Adrenal gland (tissue), 5 donors: ENCODE measurements around the gene PCGF1.

Source experiments
- POLR2A ChIP-seq, 2 donors: fragments of 450-650 bp; IDR thresholded peaks; one replicate each; pipeline ENCODE4 v1.6.1; 2017; ENCODE audit warnings: antibody characterized with exemption in 2 of 2, mild to moderate bottlenecking in 2 of 2, moderate library complexity in 1 of 2
- TF ChIP-seq, protein P1 (sequence below), 6 experiments: fragments of 450-650 bp in 4 of 6; fragments of 200-600 bp in 2 of 6; sonication (generic) in 1 of 6; IDR thresholded peaks; 1 replicate in 5 of 6; 2 replicates in 1 of 6; pipeline versions ENCODE4 v1.5.1 to v1.8.0; 2016 to 2021; ENCODE audit warnings: antibody characterized with exemption in 6 of 6, mild to moderate bottlenecking in 2 of 6, moderate library complexity in 1 of 6
- donor health status: DM: no; HTN: no; CAD: no.

DNA sequence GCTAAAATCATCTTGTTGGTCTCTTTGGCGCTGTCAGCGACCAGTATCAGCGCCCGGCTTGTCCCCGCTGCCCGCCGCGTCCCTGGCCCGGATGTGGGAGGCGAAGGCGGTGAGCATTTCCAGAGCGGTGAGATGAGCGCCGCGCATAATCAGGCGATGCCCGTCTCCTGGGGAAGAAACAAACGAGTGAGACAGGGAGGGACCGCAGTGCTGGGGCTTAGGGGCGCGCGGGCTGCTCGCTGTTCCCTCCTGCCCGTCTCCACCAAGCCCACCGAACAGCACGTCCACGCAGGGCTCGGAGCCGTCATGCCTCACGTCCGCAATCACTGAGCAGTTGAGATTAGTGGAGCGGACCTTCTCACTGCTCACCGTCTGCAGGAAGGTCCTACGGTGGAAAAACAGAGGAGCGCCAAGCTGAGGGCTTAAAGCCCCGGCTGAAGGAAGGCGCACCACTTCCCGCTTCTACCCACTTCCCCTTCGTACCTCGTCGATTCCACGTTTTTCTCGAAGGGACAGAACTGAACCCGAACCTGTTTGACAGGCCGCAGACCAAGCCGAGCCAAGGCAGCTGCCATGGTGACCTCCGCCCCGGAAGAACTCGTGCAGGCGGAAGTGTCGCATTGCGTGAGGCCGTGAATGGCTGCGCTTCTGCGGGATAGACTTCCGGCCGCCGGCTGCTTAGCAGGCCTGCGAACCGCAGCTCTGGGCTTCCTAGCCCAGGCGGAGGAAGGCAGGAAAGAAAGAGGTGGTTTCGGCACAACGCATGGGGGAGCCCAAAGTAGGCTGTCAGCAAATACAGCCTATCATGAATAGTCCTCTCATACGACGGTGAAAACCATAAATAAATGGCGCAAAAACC lies 35.2 kb downstream of the PCGF1 start, which contains the start of gene MRPL53:
- TF ChIP-seq POLR2A (IDR thresholded peaks at IDR 0.05) = peak; percentile 60 to 70
- TF ChIP-seq, protein P1, sequence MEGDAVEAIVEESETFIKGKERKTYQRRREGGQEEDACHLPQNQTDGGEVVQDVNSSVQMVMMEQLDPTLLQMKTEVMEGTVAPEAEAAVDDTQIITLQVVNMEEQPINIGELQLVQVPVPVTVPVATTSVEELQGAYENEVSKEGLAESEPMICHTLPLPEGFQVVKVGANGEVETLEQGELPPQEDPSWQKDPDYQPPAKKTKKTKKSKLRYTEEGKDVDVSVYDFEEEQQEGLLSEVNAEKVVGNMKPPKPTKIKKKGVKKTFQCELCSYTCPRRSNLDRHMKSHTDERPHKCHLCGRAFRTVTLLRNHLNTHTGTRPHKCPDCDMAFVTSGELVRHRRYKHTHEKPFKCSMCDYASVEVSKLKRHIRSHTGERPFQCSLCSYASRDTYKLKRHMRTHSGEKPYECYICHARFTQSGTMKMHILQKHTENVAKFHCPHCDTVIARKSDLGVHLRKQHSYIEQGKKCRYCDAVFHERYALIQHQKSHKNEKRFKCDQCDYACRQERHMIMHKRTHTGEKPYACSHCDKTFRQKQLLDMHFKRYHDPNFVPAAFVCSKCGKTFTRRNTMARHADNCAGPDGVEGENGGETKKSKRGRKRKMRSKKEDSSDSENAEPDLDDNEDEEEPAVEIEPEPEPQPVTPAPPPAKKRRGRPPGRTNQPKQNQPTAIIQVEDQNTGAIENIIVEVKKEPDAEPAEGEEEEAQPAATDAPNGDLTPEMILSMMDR (IDR thresholded peaks at IDR 0.05) = peak in 1 of 6 experiments; percentile 8
